GM15510 (cell line): ENCODE measurements around the gene NUDT6.

ENCODE experiments used
- POLR2A ChIP-seq: IDR thresholded peaks from 3 replicates; pipeline ENCODE4 v1.6.1; 2011; ENCODE audit warnings: borderline replicate concordance; ENCODE audit not compliant: insufficient read length; ENCODE audit errors: extremely low read depth

The NUDT6 gene

DNA sequence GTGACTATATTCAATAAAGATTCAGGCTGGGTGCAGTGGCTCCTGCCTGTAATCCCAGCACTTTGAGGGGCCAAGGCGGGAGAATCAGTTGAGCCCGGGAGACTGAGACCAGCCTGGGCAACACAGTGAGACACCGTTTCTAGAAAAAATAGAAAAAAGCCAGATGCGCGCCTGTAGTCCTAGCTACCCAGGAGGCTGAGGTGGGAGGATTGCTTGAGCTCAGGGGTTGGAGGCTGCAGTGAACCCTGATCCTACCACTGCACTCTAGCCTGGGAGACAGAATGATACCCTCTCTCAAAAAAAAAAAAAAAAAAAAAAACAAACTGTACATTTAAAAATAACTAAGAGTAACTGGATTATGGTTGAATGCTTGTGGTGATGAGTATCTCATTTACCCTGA, 1.1 kb downstream of the NUDT6 start:
- no peak for TF ChIP-seq POLR2A

- TF ChIP-seq POLR2A: no peak
Observed at GRCh38 chr4:122920473-122920872, 1.9 kb downstream of the NUDT6 start.

GRCh38 chr4:122917731-122918130, 4.7 kb downstream of the NUDT6 start:
- TF ChIP-seq POLR2A: no peak

- TF ChIP-seq POLR2A: no peak
Observed at GRCh38 chr4:122914938-122915337, 7.5 kb downstream of the NUDT6 start.

- TF ChIP-seq POLR2A: no peak
Observed at GRCh38 chr4:122914292-122914904, 8.0 kb downstream of the NUDT6 start.

DNA sequence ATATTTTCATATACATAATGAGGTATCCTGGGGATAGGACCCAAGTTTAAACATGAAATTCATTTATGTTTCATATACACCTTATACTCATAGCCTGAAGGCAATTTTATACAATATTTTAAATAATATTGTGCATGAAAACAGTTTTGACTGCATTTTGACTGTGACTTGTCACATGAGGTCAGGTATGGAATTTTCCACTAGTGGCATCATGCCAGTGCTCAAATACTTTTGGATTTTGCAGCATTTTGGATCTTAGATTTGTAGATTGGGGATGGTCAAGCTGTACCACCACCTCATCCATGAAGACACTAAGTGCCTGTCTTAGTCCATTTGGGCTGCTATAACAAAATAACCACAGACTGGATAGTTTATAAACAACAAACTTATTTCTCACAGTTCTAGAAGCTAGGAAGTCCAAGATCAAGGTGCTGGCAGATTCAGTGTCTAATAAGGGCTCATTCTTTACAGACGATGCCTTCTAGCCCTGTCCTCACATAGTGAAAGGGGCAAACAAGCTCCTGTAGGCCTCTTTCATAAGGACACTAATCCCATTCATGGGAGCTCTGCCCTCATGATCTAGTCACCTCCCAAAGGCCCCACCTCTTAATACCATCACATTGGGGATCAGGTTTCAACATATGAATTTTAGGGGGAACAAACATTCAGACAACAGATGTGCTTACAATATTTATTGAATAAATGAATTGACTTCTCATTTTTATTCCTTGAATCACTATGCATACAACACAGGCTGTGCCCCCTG, 9.4 kb downstream of the NUDT6 start:
- TF ChIP-seq POLR2A: no peak

DNA sequence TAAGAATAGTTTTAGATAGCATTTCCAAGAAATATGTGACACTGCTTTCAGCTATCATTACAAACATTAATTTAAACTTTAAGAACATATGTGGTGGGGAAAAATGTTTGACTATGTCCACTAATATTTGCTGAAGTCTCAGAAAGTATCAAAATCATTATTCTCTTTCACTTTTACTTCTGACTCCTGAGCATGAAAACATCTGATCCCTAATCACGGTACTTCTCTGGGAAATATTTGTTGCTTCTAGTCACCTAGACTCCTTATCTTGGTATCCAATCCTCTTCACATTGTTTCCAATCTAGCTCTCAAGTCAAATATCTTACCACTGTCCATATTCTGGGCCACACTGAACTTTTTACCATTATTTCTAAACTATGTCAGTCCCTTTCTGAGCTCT, 10.8 kb downstream of the NUDT6 start:
- TF ChIP-seq POLR2A: no peak

DNA sequence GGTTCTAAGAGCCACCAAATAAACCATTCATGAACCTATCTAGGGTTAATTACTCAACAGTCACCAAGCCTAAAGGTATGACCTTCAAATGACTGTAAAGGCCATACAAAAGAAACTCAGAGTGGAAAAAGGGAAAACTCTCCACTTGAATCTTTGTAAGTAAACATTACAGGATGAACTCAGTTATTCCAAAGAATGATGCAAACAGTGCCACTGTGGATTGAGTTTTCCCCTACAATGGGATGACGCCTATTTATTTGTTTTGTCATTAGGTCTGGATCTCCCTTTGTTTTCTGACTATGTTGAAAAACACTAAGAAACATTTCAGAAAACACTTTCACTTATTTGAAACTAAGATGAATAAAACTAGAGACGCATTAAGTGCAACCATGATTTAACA, 12.7 kb downstream of the NUDT6 start:
- no peak for TF ChIP-seq POLR2A

GRCh38 chr4:122908223-122908622, 14.2 kb downstream of the NUDT6 start:
- TF ChIP-seq POLR2A: no peak

DNA sequence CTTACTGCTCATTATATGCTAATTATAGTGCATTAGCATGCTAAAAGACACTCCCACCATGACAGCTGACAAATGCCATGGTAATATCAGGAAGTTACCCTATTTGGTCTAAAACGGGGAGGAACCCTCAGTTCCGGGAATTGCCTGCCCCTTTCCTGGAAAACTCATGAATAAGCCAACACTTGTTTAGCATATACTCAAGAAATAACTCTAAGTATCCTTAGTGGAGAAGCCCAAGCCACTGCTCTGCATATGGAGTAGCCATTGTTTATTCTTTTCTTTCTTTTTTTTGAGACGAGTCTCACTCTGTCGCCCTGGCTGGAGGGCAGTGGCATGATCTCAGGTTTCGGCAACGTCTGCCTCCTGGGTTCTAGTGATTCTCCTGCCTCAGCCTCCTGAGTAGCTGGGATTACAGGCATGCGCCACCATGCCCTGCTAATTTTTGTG, 15.5 kb downstream of the NUDT6 start:
- TF ChIP-seq POLR2A: no peak

DNA sequence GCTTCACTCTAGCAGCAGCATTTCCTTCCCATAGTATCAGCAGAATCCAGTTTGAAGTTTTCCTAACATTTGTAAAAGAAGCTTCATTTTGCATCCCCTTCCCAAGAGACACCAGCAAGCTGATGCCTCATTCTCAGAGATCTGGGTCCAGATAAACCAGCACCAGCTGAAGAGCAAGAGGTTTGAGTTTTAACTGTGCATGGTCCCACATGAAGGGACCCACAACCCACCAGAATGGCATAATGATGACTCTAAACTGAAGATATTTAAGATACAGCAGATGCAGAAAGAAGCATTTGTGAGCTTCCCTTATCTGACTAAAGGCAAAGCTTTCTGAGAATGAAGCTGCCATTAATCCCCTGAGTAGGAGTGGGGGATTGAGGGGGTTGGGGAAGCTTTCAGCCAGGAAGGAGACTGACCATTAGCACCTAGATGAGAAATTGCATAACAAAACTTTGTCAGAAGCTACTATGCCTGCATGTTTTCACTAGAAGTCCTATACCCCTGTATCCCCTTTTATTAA, 18.6 kb downstream of the NUDT6 start:
- TF ChIP-seq POLR2A: no peak

DNA sequence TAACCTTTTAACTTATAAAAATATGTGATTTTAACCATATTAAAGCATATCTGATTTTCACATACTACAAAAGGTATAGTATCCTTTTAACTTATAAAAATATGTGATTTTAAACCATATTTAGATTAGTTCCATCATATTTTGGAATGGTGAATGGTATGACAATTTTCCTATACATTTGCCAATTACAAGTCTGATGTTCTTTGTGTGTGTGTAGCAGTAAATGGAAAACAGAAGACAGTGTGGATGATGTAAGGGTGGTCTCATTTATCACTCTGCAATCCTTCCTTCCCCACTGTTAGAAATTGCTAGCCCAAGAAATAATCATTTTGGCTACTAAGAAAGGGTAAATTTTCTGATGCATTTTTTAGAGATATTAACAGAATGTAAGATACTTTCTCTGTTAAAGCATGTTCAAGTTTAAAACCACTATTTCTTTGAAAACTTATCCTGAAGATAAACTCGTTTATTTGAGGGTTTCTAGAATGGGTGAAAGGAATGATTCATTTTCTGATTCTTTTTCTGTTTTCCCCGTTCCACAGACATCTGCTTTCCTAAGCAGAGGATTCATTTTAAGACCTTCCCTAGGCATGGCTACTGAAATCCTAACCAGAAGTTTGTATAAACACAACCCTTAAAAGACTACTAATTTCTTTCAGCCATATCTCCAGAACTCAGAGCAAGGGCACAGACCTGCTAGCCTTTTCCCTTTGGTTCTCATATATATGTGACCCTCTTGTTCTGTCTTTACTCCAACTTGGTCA, 21.0 kb downstream of the NUDT6 start:
- TF ChIP-seq POLR2A: no peak

DNA sequence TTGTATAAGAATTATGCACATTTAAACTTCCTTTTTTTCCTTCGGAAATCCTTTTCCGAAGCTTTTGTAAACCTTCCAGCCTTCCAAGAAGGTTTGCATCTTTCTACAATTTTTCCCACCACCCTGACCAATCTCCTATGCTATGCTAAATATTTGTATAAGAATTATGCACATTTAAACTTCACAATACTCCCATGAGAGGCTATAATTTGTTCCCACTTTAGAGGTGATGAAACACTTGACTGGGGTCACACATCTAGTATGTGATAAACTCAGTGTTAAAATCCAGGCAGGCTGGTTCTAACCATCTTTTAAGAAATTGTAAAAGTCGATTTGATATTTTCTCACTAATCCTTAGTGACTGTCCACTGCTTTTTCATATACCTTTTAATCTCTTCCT, 22.1 kb downstream of the NUDT6 start:
- TF ChIP-seq POLR2A: no peak

DNA sequence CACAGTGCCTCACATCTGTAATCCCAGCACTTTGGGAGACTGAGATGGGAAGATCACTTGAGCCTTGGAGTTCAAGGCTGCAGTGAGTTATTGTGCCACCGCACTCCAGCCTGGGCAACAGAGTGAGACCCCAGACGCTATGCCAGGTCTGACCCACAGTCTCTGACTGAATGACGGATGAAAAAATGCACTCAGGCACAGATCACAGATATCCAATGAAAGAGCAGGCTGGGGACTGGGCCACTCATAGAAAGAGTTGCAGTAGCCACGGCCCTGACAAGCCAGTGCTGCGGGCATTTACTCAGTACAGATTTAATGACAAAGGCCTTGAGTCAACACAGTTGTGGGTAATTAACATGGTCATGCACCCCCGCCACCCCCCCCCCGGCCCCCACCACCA, 22.7 kb downstream of the NUDT6 start:
- no peak for TF ChIP-seq POLR2A

GRCh38 chr4:122898370-122899150, 23.8 kb downstream of the NUDT6 start:
- TF ChIP-seq POLR2A: no peak

DNA sequence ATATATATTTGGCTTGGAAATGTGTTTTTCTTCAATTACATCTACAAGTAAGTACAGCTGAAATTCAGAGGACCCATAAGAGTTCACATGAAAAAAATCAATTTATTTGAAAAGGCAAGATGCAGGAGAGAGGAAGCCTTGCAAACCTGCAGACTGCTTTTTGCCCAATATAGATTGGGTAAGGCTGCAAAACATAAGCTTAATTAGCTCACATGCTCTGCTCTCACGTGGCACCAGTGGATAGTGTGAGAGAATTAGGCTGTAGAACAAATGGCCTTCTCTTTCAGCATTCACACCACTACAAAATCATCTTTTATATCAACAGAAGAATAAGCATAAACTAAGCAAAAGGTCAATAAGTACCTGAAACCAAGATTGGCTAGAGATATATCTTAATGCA, 26.1 kb downstream of the NUDT6 start:
- TF ChIP-seq POLR2A: no peak
